Measurements from ENCODE around the gene MICB.

DNA sequence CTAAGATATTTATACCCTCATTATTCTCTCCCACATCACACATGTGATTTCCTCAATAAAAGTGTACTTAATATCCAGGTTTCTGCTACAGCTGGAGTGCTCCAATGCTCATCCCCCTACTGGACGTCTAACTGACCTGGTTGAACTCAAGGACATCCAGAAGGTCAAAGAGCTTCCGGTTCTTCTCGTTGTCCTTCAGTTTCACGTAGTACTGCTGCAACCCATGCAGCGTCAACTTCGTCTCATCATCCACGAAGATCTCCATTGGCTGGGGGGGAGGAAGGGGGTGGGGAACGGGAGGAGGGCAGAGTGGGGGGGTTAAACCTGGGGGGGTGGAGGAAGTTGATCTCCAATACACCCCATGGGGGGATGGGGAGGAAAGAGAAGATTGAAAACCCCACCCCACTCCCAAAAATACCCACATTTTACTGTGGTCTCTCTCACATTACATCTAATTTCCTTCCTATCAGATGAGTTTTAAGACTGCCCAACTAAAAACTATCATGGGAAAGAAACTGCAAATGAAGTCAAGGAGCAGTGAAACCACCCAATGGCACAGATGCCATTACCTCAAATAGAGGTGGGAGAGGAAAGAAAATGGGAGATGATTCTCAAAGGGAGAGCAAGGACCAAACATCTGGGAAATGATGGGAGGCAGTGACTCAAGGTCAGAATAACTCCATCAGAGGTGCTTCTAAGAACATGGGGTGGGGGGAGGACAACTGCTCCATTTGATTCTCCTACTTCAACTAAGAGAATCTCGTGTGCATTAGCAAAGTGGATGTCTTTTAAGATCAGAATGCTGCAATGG is 34.9 kb downstream of the MICB start:
- TF ChIP-seq, protein P1, sequence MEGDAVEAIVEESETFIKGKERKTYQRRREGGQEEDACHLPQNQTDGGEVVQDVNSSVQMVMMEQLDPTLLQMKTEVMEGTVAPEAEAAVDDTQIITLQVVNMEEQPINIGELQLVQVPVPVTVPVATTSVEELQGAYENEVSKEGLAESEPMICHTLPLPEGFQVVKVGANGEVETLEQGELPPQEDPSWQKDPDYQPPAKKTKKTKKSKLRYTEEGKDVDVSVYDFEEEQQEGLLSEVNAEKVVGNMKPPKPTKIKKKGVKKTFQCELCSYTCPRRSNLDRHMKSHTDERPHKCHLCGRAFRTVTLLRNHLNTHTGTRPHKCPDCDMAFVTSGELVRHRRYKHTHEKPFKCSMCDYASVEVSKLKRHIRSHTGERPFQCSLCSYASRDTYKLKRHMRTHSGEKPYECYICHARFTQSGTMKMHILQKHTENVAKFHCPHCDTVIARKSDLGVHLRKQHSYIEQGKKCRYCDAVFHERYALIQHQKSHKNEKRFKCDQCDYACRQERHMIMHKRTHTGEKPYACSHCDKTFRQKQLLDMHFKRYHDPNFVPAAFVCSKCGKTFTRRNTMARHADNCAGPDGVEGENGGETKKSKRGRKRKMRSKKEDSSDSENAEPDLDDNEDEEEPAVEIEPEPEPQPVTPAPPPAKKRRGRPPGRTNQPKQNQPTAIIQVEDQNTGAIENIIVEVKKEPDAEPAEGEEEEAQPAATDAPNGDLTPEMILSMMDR (IDR thresholded peaks at IDR 0.05), result no peak
- TF ChIP-seq POLR2AphosphoS5 (IDR thresholded peaks at IDR 0.05) (no peak), EP300 (IDR thresholded peaks at IDR 0.05) (no peak), POLR2A (IDR thresholded peaks at IDR 0.05) (no peak)
